AG04449 (cell line): ENCODE measurements around the gene AGTPBP1.

ENCODE experiments used
- CTCF ChIA-PET: fragments of 350-600 bp; formaldehyde crosslinking; extraction: SDS; loops from one replicate; lab custom pipeline; 2021; ENCODE audit warnings: antibody characterized with exemption; lab: Yijun Ruan, JAX
- POLR2A ChIA-PET: fragments of 400-600, 350-600 bp; formaldehyde crosslinking; extraction: SDS; loops from one replicate; lab custom pipeline; 2020; ENCODE audit warnings: antibody characterized with exemption, inconsistent platforms; lab: Yijun Ruan, JAX
- DNase-seq: peaks from one replicate; pipeline ENCODE4 v3.0.0-alpha.2; 2010; ENCODE audit warnings: low read depth, low spot score
- H3K4me3 ChIP-seq: 2 replicates; pipeline ENCODE4 v1.5.1; 2011; ENCODE audit warnings: low read depth, mild to moderate bottlenecking, control low read depth, low read length
- CTCF ChIP-seq: IDR thresholded peaks from one replicate; pipeline ENCODE4 v1.5.1; 2011; ENCODE audit warnings: mild to moderate bottlenecking, moderate library complexity, low read length, control low read depth, inconsistent platforms; ENCODE audit not compliant: insufficient read depth; ENCODE audit errors: missing control alignments

Gene AGTPBP1

GRCh38 chr9:85528142-85528541 is 213.6 kb downstream of the AGTPBP1 start:
- no peak overlapping the region for H3K4me3 ChIP-seq
- POLR2A ChIA-PET: no interaction called here
- no peak for DNase-seq
- CTCF ChIA-PET: no interaction called here
- no peak for TF ChIP-seq CTCF

DNA sequence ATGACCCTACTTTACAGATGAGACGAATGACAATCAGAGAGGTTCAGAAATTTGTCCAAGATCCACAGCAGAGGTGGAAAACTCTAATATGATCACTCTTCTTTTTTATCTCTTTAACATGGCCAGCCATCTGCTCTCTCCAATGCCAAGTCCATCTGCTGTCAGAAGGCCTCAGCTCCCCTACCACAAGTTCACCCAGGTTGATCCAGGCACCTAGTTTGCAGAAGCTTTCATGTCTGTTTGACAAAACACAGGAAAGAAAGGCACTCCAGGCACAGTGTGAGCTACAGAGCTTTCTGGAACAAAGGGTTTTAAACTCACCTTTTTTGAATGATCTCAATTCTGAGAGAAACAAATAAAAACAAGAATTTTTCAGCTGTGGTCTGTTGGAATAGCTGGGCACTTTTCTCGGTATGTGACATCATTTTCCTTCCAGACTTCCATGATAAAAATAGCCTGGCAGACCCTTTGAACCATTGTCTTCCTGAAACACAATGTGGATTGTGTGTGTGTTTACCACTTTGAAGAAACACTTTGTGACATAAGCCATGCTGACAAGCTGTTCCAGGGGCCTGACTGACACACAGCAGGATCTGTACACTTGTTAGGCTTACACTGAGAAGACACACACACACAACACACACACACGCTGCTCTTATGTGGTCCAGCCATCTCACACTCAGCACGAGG is 214.3 kb downstream of the AGTPBP1 start:
- ChIA-PET POLR2A (no interaction called here), CTCF (no interaction called here)
- H3K4me3 ChIP-seq: no peak overlapping the region
- no peak for TF ChIP-seq CTCF
- DNase-seq: no peak

DNA sequence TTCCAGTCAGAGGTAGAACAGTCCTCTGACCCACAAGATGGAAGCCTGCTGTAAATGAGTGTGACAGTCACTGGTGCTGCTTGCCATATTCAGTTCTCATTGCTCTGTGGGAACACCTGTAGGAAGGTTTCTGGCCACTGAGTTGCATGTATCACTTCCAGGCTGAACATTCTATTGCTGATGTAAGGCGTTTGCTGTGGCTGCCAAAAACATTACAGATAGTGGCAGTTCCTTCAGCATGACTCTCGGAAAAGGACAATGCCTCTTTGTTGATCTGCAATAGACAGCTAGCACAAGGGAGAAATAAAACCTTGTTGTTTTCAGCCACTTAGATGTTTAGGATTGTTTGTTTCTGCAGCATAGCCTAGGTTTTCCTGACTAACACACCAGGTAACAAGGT is 217.2 kb downstream of the AGTPBP1 start:
- no peak for TF ChIP-seq CTCF
- DNase-seq: no peak
- ChIA-PET CTCF (no interaction called here), POLR2A (no interaction called here)
- H3K4me3 ChIP-seq: no peak overlapping the region

GRCh38 chr9:85523202-85523601 is 218.6 kb downstream of the AGTPBP1 start:
- no peak for TF ChIP-seq CTCF
- CTCF ChIA-PET: interaction anchor here (1.7 kb wide), 1 partner anchor 10 kb away, joined by 3 read pairs; no protein-coding TSS in a partner anchor
- POLR2A ChIA-PET: no interaction called here
- peak overlapping the region; percentile 57; the same call in 1 of the 2 replicates for H3K4me3 ChIP-seq
- DNase-seq: no peak

- CTCF ChIA-PET: interaction anchor here (1.7 kb wide), 1 partner anchor 10 kb away, joined by 3 read pairs; no protein-coding TSS in a partner anchor
- no peak for DNase-seq
- no peak for TF ChIP-seq CTCF
- peak overlapping the region; percentile 57 for H3K4me3 ChIP-seq
- POLR2A ChIA-PET: no interaction called here
Observed at GRCh38 chr9:85522459-85523092, 219.2 kb downstream of the AGTPBP1 start.
